GM18861 (cell line): ENCODE data around the gene RGS7BP.

Source experiments
- ATAC-seq: cut with Tn5 transposase; IDR thresholded peaks from one replicate; pipeline ENCODE4 v1.9.1; 2021; ENCODE audit not compliant: unreplicated experiment

Gene RGS7BP

GRCh38 chr5:64505769-64506566, at the start of gene RGS7BP:
Gene RGS7BP (plus strand): TSS chr5:64506015. CDS start chr5:64506625, 610 bp downstream.
- ATAC-seq: no peak

DNA sequence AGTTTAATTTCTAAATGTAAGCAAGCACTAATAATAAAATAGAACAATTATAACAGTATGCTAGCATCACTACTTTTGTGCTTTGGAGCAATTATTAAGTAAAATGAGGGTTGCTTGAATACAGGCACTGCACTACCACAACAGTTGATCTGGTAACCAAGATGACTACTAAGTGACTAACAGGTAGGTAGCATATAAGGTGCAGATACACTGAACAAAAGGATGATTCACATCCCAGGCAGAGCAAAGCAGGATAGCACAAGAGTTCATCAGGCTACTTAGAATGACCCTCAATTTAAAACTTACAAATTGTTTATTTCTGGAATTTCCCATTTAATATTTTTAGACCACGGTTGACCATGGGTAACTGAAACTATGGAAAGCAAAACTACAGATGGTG, 48.0 kb upstream of the RGS7BP start:
- no peak for ATAC-seq

- no peak for ATAC-seq
Measured at GRCh38 chr5:64458948-64459347, 46.9 kb upstream of the RGS7BP start.

DNA sequence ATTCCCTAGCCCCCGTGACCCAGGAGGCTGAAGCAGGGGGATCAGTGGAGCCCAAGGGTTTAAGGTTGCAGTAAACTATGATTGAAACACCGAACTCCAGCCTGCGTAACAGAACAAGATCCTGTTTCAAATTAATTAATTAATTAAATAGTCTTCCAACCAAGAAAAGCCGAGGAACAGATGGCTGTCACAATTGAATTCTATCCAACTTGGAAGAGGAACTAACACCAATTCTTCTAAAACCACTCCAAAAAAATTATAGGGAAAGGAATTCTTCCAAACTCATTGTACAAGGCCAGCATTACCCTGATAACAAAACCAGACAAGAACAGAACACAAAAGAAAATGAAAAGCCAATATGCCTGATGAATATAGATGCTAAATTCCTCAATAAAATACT, 43.4 kb upstream of the RGS7BP start:
- no peak for ATAC-seq

DNA sequence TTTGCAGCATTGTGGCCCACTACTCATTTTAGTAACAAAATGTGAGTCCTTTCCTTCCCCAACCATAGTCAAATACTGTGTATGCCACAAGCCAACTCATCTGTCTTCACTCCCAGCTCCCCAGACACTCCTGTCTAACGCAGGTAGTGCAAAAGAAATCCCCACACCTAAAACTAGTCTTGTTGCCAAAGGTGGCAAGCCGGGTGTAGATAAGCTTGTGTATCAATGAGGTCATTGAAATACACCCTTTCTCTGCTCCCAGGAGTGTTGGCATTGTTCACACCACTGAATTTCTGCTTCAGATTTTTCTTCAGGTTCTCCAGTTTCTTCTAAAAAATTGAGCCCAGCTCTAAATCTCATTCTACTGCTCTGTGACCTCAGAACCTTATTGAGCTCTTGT, 19.7 kb upstream of the RGS7BP start:
- no peak for ATAC-seq

GRCh38 chr5:64487283-64487682, 18.5 kb upstream of the RGS7BP start:
- ATAC-seq: no peak

DNA sequence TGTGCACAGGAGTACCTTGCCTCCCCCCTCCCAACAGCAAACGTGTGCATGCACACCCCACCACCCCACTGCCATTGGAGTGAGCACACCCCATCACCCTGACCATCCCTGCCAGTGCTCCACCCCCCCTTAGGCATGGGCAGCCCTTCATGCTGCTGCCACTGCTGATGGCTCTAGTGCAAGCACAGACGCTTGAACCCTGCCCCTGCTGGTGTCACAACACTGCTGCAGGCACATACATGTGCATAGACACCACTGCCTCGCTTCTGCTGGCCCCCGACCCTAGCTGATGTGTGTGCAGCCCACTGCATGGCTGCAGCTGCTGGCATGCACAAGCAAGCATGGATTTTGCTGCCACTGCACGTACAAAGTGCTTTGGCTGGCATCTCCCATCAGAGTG, 16.0 kb upstream of the RGS7BP start:
- no peak for ATAC-seq

DNA sequence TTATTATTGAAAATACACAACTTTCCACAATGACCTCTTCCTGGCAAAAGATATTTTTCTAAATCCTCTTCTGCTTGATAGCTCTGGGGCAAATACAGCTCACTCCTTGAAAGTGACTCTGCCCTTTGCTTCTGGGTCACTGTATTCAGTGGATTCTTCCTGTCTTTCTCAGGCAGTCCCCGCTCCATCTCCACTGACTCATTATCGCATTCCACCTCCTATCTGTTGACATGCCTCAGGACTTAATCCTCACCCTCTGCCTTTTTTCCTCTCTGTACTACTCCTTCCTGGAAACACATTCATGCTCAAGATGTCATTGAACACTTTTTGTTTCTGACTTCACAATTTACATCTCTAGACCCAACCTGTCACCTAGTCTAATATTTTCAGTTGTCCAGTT, 8.4 kb upstream of the RGS7BP start:
- ATAC-seq: no peak

DNA sequence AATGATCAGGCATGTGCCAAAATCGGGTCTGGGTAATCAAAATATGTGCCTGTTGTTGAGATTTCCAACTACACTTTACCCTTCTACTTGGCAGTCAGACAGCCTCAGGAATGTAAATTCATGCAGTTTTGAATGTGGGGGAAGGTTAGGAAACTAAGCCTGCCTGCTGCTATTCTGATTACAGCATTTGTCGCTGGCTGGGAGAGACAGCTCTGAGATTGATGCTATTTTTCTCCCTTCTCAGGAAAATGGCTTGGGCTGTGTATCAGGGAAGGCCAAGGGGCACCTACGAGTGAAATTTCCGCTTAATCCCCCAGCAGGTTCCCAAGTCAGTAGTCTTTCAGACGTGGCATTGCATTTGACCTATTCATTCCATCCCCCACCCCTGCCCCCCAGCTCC, 3.6 kb upstream of the RGS7BP start:
- ATAC-seq: no peak

- ATAC-seq: no peak
Measured at GRCh38 chr5:64506567-64507263, 900 bp downstream of the RGS7BP start.

DNA sequence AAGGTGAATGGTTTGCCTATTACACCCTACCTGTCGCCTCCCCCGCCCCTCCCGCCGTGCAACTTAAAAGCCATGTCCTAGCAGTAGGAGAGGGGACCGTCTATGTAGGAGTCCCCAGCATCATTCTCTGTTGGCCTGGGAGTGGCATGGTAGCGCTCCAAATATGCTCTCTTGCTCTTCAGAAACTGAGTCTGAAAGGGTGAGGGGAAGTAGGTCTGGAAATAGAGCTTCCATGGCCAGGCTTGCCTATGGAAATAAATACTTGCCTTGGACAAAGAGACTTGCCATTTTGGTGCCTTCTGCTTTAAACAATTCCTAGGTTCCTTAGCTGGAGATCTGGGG, 1.4 kb downstream of the RGS7BP start:
- no peak for ATAC-seq

DNA sequence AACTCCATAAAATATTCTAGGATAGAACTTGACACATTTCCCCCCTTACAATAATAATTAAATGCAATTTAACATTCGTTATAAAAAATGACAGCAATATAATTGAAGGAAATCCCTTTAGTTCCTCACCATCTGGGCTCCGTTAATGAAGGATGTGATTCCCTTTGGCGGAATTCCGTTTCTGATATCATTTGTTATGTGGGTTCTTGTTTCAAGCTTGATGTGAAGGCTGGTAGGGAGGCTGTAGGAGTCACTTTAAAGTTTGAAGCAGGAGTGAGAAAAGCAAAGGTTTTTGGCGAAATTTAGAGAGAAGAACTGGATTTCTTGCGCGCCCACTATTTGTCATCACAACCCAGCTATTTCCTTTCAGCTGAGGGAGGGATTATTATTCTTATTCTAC, 4.0 kb downstream of the RGS7BP start:
- ATAC-seq: no peak

DNA sequence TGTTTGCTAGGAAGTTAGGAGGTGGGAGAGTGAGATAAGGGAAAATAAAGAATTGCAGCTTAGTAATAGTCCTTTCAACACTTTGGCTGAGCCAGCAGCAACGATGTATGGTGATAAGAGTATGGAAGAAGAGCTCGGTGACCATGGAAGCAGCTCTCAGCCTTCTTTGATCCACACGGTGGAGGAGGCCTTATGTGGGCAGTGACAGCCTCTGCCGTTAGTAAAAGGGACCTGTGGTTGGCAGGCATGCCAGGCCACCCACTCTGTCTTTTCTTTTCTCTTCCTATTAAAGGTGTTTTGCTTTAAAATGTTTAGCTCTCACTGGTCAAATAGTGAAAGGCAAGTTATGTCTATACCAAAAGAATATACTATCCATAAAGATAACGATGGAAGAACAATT, 7.7 kb downstream of the RGS7BP start:
- no peak for ATAC-seq

DNA sequence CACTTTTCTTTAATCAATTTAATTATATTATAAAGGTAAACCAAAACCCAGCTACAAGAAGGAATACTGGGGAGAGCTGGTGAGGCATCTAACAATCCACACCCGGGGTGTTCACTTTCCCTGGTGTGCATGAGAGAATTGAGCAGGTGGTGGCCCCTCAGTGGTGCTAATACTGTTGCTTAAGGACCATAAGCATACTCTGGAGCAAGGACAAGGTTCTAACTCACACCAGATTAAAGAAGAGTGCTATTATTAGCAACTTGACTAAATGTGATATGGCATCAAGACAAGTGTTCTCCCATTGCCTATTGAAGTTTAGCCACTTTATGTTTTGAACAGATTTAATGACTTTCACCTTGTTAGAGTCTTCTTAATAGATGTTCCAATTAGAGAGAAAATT, 8.8 kb downstream of the RGS7BP start:
- ATAC-seq: no peak

DNA sequence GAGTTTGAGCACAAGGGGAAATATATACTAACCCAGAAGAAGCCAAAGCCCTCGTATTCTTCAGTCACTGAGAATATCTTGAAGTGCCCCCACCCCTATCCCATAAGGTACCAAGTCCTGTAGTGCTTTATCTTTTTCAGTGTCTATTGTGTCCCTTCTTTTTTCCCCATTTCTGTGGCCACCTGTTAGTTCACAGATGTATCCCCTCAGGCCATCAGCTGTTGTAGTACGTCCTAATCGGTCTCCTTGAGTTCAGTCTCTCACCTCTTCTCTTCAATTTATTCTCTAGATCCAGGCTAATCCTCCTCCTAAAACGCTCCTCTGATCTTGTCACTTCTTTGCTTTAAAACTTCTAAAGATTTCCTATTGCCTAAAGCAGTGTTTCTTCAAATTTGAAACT, 10.4 kb downstream of the RGS7BP start:
- no peak for ATAC-seq

- peak; percentile 66 for ATAC-seq
Measured at GRCh38 chr5:64518793-64519192, 13.0 kb downstream of the RGS7BP start.

- no peak for ATAC-seq
Measured at GRCh38 chr5:64519263-64519662, 13.4 kb downstream of the RGS7BP start.

GRCh38 chr5:64526734-64527439, 21.1 kb downstream of the RGS7BP start:
- ATAC-seq: no peak

GRCh38 chr5:64530076-64530475, 24.3 kb downstream of the RGS7BP start:
- no peak for ATAC-seq

- ATAC-seq: no peak
Measured at GRCh38 chr5:64532212-64532611, 26.4 kb downstream of the RGS7BP start.

GRCh38 chr5:64532657-64533056, 26.8 kb downstream of the RGS7BP start:
- ATAC-seq: no peak

GRCh38 chr5:64534033-64534432, 28.2 kb downstream of the RGS7BP start:
- no peak for ATAC-seq
